Stimulated activated effector memory CD8-positive, alpha-beta T cell treated with anti-CD3 and anti-CD28 coated beads, Interleukin-12 subunit alpha, Interleukin-12 subunit beta, amount 100 ng/mL, for 72 hours (primary cell): ENCODE results near the gene B3GAT1.

ENCODE experiments used
- ATAC-seq: fragments of 150-1000 bp; cut with Tn5 transposase; 2 replicates; pipeline ENCODE4 v1.10.0; 2021
- DNase-seq, 2 donors: peaks; one replicate each; pipeline ENCODE4 v3.0.0; 2021 to 2022; ENCODE audit warnings: low spot score in 2 of 2
- H3K27ac Mint-ChIP-seq: one replicate; pipeline ENCODE4 v1.8.0; 2022; ENCODE audit warnings: mild to moderate bottlenecking, mixed read lengths
- H3K36me3 Mint-ChIP-seq: one replicate; pipeline ENCODE4 v1.8.0; 2022; ENCODE audit warnings: mild to moderate bottlenecking, mixed read lengths
- H3K4me1 Mint-ChIP-seq: one replicate; pipeline ENCODE4 v1.8.0; 2022; ENCODE audit warnings: mixed read lengths
- H3K4me3 Mint-ChIP-seq: one replicate; pipeline ENCODE4 v1.8.0; 2022; ENCODE audit warnings: mild to moderate bottlenecking, mixed read lengths
- H3K9me3 Mint-ChIP-seq: one replicate; pipeline ENCODE4 v1.8.0; 2022; ENCODE audit warnings: mixed read lengths

The B3GAT1 gene

GRCh38 chr11:134365011-134365925, 46.8 kb downstream of the B3GAT1 start:
- no peaks in the 10 kb centered on the region for H3K36me3 Mint-ChIP-seq
- DNase-seq (no peak), ATAC-seq (no peak)
- no peak overlapping the region for H3K27ac Mint-ChIP-seq
- H3K4me3 Mint-ChIP-seq: no peak overlapping the region
- peaks cover 11% of the 10 kb centered on the region for H3K4me1 Mint-ChIP-seq
- no peaks in the 10 kb centered on the region for H3K9me3 Mint-ChIP-seq

GRCh38 chr11:134364261-134364660, 47.8 kb downstream of the B3GAT1 start:
- no peak overlapping the region for H3K27ac Mint-ChIP-seq
- ATAC-seq: no peak
- H3K9me3 Mint-ChIP-seq: no peaks in the 10 kb centered on the region
- H3K36me3 Mint-ChIP-seq: no peaks in the 10 kb centered on the region
- DNase-seq: no peak
- H3K4me1 Mint-ChIP-seq: peaks cover 21% of the 10 kb centered on the region
- H3K4me3 Mint-ChIP-seq: no peak overlapping the region

- peaks cover 21% of the 10 kb centered on the region for H3K4me1 Mint-ChIP-seq
- no peak overlapping the region for H3K27ac Mint-ChIP-seq
- DNase-seq: no peak
- no peak for ATAC-seq
- H3K4me3 Mint-ChIP-seq: no peak overlapping the region
- no peaks in the 10 kb centered on the region for H3K9me3 Mint-ChIP-seq
- H3K36me3 Mint-ChIP-seq: no peaks in the 10 kb centered on the region
Measured at GRCh38 chr11:134363592-134363991, 48.5 kb downstream of the B3GAT1 start.

DNA sequence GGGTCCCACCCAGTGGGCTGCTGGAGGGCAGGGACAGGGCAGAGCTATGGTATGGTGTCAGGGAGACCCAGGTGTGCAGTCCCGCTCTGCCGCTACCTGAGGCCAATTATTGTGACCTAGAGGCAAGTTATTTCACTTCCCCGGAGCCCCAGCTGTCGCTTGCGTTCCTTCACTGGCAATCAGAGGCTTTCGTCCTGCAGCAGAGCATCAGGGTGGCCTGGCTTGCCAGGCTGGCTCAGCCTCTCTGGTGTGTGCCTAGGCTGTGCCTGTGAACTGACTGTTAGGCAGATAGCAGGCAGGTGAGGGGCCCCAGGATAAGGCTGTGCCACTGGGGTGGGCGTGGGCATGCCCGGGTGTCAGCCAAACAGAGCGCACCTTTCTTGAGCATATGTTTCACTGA, 48.9 kb downstream of the B3GAT1 start:
- no peak for ATAC-seq
- no peak for DNase-seq
- no peak overlapping the region for H3K27ac Mint-ChIP-seq
- peaks cover 21% of the 10 kb centered on the region for H3K4me1 Mint-ChIP-seq
- no peaks in the 10 kb centered on the region for H3K36me3 Mint-ChIP-seq
- H3K4me3 Mint-ChIP-seq: no peak overlapping the region
- no peaks in the 10 kb centered on the region for H3K9me3 Mint-ChIP-seq

DNA sequence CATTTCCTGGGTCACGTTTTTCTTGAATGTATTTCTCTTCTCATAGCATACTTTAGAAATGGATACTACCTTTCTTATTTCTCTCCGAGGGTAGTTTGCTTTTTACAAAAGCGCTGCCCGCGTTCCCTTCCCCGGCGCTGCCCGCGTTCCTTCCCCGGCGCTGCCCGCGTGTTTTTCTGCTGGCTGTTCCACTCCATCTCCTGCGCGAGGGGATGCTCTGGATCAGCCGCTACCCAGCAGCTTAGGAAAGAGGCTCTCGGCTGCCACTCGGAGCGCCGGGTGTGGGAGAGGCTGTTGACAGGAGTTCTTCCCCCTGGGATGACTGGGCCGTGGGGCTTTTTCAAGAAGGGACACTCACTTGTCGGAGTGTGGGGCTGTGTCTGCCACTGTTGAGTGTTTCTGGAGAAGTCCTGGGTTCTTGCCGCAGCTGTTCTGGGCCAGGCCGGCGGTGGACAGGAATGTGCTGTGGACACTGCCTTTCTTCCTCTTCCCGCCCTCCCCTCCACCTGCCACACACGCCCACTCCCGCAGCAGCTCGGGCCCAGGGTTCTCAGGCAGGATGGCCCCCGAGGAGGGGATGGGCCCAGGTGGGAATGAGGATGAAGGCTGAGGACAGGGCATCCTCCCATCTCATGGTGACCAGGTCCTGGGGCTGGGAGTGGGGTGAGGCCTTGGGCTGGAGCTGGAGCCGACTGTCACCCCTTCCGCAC, 49.7 kb downstream of the B3GAT1 start:
- H3K4me3 Mint-ChIP-seq: no peak overlapping the region
- ATAC-seq: no peak
- no peaks in the 10 kb centered on the region for H3K36me3 Mint-ChIP-seq

DNA sequence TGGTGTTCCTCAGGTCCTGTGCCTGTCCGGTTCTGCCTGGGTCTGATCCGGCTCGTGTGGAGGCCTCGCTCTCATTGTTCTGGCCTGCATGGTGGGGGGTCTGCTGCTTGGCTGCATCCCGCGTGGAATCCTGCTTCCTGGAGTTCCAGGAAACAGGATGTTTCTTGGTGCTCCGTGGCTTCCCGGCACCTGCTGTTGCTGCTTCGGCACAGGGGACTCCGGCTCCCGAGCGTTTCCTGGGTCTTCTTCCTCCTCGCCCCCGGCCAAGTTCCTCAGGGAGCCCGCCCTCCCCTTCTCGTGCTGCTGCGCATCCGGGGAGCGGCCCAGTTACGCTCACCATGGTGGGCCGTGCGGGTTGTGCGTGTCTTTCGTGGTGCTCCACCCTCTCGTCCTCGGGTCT, 50.4 kb downstream of the B3GAT1 start:
- Mint-ChIP-seq H3K27ac (no peak overlapping the region), H3K36me3 (no peaks in the 10 kb centered on the region), H3K9me3 (no peaks in the 10 kb centered on the region), H3K4me3 (no peak overlapping the region), H3K4me1 (peaks cover 21% of the 10 kb centered on the region)
- DNase-seq: no peak
- ATAC-seq: no peak

More for the DNA sequence above, 49.7 kb downstream of the B3GAT1 start:
- H3K4me1 Mint-ChIP-seq: peaks cover 21% of the 10 kb centered on the region
- no peak for DNase-seq
- no peak overlapping the region for H3K27ac Mint-ChIP-seq
- no peaks in the 10 kb centered on the region for H3K9me3 Mint-ChIP-seq

GRCh38 chr11:134360050-134360835, 51.8 kb downstream of the B3GAT1 start:
- DNase-seq (peak; percentile 82 to 89), ATAC-seq (peak; percentile 92)
- no peaks in the 10 kb centered on the region for H3K36me3 Mint-ChIP-seq
- H3K27ac Mint-ChIP-seq: peak overlapping the region; percentile 91
- peak overlapping the region; percentile 52 for H3K4me3 Mint-ChIP-seq
- peaks cover 26% of the 10 kb centered on the region for H3K4me1 Mint-ChIP-seq
- no peaks in the 10 kb centered on the region for H3K9me3 Mint-ChIP-seq

GRCh38 chr11:134359646-134360045, 52.4 kb downstream of the B3GAT1 start:
- peak overlapping the region; percentile 91 for H3K27ac Mint-ChIP-seq
- H3K9me3 Mint-ChIP-seq: no peaks in the 10 kb centered on the region
- no peak for DNase-seq
- no peak for ATAC-seq
- peaks cover 26% of the 10 kb centered on the region for H3K4me1 Mint-ChIP-seq
- no peaks in the 10 kb centered on the region for H3K36me3 Mint-ChIP-seq
- peak overlapping the region; percentile 52 for H3K4me3 Mint-ChIP-seq

GRCh38 chr11:134358856-134359490, 53.1 kb downstream of the B3GAT1 start:
- Mint-ChIP-seq H3K27ac (no peak overlapping the region), H3K4me3 (no peak overlapping the region), H3K36me3 (no peaks in the 10 kb centered on the region), H3K9me3 (no peaks in the 10 kb centered on the region), H3K4me1 (peaks cover 26% of the 10 kb centered on the region)
- no peak for ATAC-seq
- DNase-seq: no peak

DNA sequence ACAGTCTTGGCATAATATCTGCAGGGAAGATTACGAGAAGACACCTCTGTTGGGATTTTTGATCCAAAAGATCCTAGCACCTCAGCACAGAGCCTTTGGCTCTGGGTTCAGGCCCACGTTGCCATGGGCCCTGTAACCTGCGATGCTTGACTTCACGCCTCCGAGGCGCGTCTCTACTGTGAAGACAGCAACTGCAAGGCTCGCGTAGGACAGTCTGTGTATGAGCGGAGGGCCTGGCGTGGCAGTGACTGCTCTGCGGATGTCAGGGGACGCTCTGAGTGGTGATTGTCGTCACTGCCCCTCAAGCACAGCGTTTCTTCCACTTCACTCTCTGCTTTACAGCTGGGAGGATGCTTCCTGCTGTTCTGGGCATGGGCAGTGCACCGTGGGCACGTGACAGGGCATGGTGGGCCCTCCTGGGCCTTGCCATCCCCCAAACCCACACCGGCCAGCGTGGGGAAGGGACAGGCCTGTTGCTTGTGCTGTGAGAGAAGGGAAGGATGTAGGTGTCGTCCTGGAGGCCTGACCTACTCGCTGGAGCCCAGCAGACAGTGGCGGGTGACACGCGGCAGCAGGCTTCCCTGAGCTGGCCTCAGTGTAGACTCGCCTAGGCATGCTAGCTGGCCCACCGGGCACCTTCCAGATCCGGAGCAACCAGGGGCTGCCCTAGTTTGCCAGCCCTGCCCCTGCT, 53.7 kb downstream of the B3GAT1 start:
- H3K36me3 Mint-ChIP-seq: no peaks in the 10 kb centered on the region
- DNase-seq (no peak), ATAC-seq (no peak)
- H3K4me1 Mint-ChIP-seq: peaks cover 26% of the 10 kb centered on the region
- no peak overlapping the region for H3K27ac Mint-ChIP-seq
- no peaks in the 10 kb centered on the region for H3K9me3 Mint-ChIP-seq
- H3K4me3 Mint-ChIP-seq: no peak overlapping the region

- H3K27ac Mint-ChIP-seq: no peak overlapping the region
- no peaks in the 10 kb centered on the region for H3K36me3 Mint-ChIP-seq
Measured at GRCh38 chr11:134357545-134357839, 54.5 kb downstream of the B3GAT1 start.

GRCh38 chr11:134356656-134357544, 55.1 kb downstream of the B3GAT1 start:
- no peak overlapping the region for H3K27ac Mint-ChIP-seq

More at GRCh38 chr11:134357545-134357839, 54.5 kb downstream of the B3GAT1 start:
- H3K4me3 Mint-ChIP-seq: no peak overlapping the region
- H3K9me3 Mint-ChIP-seq: no peaks in the 10 kb centered on the region
- DNase-seq (no peak), ATAC-seq (no peak)
- H3K4me1 Mint-ChIP-seq: peaks cover 26% of the 10 kb centered on the region

DNA sequence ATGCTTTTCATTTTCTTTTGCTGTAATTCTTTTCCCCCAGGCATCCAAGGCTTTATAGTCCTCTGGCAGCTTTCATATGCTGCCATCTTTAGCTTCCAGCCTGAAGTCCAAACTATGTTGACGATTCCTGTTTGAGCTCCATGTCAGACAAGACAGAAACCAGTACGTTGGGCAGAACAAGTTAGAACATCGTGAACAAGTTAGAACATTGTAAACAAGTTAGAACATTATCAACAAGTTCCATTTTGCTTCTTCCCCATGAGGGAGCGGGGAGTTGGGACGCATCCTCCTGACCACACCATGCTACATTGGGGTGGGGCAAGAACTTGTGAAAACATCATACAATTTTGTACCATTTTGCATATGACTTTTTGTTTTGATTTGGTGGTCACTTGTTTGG, 56.4 kb downstream of the B3GAT1 start:
- Mint-ChIP-seq H3K9me3 (no peaks in the 10 kb centered on the region), H3K36me3 (no peaks in the 10 kb centered on the region), H3K4me1 (peaks cover 19% of the 10 kb centered on the region), H3K4me3 (no peak overlapping the region), H3K27ac (no peak overlapping the region)
- DNase-seq (no peak), ATAC-seq (no peak)

More at GRCh38 chr11:134356656-134357544, 55.1 kb downstream of the B3GAT1 start:
- no peak for ATAC-seq
- Mint-ChIP-seq H3K9me3 (no peaks in the 10 kb centered on the region), H3K4me3 (no peak overlapping the region), H3K36me3 (no peaks in the 10 kb centered on the region), H3K4me1 (peaks cover 22% of the 10 kb centered on the region)
- no peak for DNase-seq

- ATAC-seq (no peak), DNase-seq (no peak)
- no peak overlapping the region for H3K4me3 Mint-ChIP-seq
- peaks cover 21% of the 10 kb centered on the region for H3K4me1 Mint-ChIP-seq
- no peak overlapping the region for H3K27ac Mint-ChIP-seq
- no peaks in the 10 kb centered on the region for H3K36me3 Mint-ChIP-seq
- H3K9me3 Mint-ChIP-seq: no peaks in the 10 kb centered on the region
Measured at GRCh38 chr11:134355136-134355535, 56.9 kb downstream of the B3GAT1 start.
